ENCODE data around the gene DUSP5.

The DUSP5 gene

GRCh38 chr10:110481919-110482318 is 15.8 kb upstream of the DUSP5 start:
- no peak for DNase-seq

DNA sequence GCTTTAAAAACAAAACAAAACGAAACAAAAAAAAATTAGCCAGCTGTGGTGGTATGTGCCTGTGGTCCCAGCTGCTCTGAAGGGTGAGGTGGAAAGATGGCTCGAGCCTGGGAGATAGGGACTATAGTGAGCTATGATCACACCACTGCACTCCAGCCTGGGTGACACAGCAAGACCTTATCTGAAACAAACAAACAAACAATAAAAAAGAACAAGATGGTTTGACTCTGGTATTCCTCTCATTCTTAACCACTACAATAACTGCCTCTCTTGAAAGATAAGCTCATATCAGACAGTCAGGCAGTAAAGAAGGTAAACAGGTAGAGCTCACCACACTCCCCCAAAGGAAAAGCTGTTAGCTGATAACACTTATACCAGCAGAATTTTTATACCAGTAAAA is 14.1 kb upstream of the DUSP5 start:
- DNase-seq, result no peak

DNA sequence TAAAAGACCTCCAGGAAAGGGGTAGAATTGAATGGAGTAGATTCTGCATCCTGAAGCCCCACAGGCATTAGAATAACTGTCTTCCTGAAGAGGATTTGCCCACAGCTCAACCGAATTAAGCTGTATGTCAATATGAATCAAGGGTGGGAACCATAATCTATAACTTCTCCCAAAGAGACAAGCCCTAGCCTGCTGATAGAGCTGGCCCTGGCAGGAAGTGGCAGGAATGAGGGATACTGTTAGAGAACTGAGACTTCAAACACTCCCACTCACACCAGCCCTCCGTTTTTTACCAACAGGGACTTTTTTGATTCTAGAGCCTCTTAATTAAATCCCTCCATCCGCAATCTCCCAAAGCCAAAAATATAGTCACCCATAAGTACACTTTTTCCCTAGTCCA is 12.2 kb upstream of the DUSP5 start:
- no peak for DNase-seq

DNA sequence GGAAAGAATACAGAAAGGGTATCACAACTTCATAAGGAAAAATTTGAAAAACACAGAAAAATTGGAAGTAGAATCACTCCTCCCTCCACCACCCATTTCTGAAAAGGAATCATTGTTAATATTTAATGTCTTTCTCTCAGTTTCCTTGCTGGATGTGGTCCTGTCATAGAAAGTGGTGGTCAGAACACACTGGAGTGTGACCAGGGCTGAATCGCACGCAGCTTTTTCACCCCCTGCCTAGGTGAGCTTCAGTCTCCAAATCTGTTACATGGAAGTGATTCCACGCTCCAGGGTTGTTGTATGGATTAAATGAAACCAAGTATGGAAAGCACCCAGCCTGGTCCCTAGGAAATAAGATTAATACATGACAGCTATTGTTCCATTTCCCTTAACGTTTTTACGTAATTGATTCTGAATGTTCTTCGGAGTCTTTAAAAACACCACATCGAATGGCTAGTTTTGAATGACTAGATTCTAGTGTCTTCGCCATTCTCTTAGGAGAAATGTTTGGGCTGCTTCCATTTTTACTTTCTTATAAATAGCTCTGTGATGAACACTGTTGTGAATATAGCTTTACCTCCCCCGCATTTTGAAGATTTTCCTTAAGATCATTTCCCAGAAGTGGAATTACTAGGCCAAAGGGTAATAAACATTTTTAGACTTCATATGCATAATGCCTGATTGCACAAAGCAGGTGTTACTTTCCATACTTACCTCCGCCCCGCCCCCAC is 10.9 kb upstream of the DUSP5 start:
- DNase-seq, result no peak

DNA sequence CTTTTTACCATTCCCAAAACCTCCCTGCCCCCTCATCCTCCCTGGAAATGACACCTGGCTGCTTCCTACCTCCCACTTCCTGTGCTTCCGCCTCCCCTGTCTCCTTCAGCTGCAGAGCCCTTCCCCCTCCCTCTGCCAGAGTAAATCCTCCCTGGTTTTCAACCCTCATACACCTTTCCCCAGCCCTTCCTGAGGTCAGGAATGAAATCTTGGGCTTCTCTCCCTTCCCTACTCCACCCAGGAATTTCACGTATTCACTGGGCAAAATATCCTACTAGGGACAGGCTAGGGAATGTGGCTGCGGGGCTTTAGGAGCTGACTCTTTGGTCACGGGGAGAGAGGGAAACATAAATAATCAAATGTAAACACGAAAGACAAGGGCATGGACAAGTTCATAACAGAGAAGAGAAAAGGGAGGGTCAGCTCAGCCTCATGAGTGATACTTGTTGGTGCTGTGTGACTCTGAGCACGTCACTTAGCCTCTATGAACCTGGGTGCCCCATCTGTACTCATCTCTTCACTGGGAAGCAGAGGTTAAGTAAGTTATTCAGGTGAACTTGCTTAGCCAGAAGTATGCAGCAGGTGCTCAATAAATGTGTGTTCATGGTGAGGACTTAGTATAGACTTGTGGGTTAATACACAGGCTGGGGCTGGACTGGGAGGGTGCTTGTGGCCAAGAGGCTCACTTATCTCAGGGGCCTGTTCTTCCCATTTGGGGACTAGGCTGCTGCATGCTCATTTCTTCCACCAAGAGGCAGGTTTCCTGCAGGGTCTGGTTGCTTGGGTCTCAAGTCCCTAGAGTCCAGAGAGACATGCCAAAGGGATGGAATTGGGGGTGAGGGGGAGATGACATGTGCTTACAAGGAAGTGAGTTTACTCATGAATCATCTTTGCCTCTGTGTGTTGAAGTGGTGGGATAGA is 10.0 kb upstream of the DUSP5 start:
- peak; percentile 92 for DNase-seq

- no peak for DNase-seq
These were observed 9.4 kb upstream of the DUSP5 start for GRCh38 chr10:110488332-110488681.

- DNase-seq, result no peak
These were observed 8.8 kb upstream of the DUSP5 start for GRCh38 chr10:110488940-110489339.

- no peak for DNase-seq
These were observed 7.1 kb upstream of the DUSP5 start for GRCh38 chr10:110490640-110491039.

- DNase-seq, result no peak
These were observed 6.4 kb upstream of the DUSP5 start for GRCh38 chr10:110491346-110491745.

DNA sequence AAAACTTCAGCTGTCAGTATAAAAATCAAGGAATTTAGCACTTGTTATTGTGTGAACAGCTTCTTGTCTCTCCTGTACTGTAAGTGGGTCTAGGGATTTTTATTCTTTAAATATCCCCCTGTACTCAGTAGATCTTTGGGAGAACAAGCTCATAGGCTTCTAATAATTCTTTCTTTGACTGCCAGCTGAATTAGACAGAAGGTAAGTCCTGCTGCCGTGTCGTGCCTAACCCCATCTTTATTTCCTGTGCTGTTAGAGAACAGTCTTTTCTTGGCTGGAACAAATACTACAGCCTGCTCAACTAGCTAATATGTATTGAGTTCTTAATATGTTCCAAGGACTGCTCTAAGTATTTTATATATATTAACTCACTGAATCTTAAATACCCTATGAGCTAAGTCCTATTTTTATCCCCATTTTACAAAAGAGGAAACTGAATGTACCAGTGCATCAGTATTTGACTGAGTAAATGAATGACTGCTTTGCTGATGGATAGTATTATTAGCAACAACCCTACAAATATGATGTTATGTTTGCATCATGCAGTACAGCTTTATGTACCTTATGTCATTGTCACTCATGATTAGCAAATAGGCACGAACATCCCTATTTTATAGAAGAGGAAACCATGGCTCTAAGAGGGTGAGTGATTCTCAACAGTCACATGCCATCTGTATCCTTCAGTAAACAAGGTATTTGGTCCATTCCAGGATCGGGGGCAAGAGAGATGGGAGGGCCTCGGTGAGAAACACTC is 5.5 kb upstream of the DUSP5 start:
- no peak for DNase-seq

DNA sequence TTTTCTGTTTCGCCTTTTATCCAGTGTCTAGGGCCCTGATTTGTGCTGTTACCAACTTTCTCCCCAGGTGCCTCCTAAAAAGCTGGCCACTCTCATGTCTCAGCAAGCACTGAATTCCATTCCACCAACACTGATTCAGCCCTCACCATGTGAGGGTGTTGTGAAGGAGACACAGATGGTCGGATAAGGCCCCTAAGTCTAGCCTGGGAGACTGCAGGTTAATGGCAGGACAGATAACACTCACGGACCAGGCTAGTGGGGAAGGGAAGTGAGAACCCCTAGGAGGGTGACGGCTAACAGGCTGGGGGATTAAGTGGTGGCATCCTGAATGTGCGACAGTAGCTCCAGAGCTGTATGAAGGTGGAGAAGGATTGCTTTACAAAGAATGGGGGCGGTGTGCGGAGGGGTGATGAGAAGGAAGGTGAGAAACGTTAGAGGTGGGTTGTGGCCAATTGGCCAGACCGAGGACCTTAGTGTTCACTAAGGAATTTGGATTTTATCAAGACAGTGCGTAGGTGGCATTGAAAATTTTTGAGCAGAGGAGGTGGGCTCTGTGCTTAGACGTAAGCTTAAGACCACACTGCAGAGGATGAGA is 3.8 kb upstream of the DUSP5 start:
- no peak for DNase-seq

- no peak for DNase-seq
These were observed 3.2 kb upstream of the DUSP5 start for GRCh38 chr10:110494532-110494931.

DNA sequence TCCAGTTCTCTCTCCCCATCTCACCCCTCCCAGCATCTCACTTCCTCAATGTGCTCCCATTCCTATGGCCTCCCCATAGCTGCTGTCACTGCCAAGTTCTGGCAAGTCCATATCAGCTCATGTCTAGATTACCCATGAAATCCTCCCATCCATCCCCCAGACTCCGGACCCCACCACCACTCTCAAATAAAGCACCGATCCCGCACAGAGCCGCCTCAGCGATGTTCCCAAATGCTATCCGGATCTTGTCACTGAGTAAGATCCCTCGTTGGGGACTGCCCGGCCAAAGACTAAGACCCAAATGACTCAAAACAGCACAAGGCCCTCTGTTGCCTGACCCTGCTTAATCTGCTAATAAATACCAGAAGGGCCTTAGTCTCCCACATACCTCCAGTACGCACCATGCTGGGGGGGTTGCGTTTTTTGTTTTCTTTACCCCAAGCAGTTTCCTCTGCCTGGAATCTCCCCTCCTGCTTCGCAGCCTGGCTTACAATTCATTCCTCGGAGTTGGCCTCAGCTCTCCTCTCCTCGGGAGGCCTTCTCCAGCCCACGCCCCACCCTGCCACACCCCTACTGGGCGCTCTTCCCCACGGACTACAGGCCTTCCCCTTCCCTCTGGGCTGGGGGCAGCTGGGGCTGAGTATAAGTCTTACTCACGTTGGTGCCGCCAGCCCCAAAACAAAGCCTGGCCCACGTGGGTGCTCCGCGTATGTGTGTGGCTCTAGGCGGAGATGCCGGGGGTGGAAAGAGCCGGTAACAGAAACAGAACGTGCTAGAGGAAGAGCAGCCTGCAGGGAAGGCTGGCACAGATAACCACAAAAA is 1.8 kb upstream of the DUSP5 start:
- peak; percentile 98 for DNase-seq

DNA sequence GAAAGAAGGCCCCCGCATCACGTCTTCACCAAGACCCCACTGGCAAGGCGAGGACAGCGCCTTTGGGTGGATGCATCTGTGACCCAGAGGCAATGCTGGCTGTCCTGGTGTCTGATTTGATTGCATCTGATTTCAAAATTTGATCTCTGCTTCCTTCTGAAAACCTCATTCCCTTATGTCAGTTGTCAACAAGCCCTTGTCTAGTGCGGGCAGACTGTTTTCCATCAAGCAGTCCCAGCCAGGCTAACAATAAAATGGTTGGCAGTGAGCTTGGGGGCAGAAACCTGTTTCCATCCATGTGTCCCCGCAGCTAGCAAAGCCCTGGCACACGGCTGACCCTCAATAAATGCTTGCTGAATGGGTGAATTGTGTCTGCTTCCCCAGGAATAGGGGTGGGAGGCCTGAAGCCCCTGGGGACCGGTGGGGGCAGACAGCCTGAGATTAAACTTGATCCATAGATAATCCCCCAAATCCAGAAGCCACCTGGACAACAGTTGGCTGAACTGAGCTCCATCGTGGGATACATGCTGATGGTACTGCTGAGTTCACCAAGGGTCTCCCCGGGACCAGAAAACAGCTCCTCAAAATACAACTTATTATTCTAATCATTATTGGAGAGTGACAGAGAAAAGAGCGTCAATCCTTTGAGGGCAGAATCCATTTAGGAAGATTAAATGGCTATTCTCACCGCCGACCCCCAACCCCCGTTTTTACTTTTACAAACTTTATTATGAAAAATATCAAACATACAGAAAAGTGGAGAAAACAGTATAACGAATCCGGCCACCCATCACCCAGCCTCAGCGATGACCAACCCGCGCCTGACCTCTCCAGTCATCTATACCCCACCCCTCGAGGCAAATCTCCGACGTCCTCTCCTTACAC is 912 bp upstream of the DUSP5 start:
- no peak for DNase-seq

- DNase-seq, result peak; percentile 54
These were observed 627 bp downstream of the DUSP5 start for GRCh38 chr10:110498087-110498981.

- DNase-seq, result peak; percentile 75
These were observed 1.5 kb downstream of the DUSP5 start for GRCh38 chr10:110498982-110499795.

- no peak for DNase-seq
These were observed 2.2 kb downstream of the DUSP5 start for GRCh38 chr10:110499796-110500514.

DNA sequence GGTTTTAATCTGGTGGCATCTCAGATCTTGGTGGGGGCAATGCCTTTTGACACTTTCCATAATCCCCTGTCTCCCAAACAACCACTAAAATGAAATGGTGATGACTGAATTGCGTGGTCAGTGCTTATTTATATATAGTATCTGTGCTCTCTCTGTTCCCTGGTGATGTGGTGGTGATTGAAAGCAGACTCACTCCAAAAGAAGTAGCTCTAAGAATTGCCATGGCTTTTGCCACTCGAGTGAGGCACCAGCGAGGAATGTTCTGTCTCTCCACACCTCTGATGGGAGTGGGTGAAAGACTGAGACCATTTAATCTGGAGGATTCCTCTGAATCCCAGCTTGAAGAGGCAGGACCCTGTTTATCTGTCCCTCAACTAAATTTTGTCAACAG is 2.8 kb downstream of the DUSP5 start:
- peak; percentile 85 for DNase-seq

Data from fibroblast of skin of scalp (primary cell).